WTC11 (cell line): ENCODE measurements around the gene CTAG1B.

Experiments used
- ELF4 ChIP-seq: sonication (generic); formaldehyde crosslinking; IDR thresholded peaks from 2 replicates; pipeline ENCODE4 v1.8.1; 2022; ENCODE audit warnings: low read depth, mild to moderate bottlenecking, moderate library complexity, missing genetic modification reagents
- EMX1 ChIP-seq: fragments of 250-450 bp; sonication (Bioruptor Pico); IDR thresholded peaks from 2 replicates; pipeline ENCODE4 v1.8.0; 2021; ENCODE audit warnings: mild to moderate bottlenecking
- NR1H2 ChIP-seq: sonication (generic); formaldehyde crosslinking; IDR thresholded peaks from 2 replicates; pipeline ENCODE4 v1.9.0; 2021; ENCODE audit warnings: mild to moderate bottlenecking, moderate library complexity, missing genetic modification reagents
- SP1 ChIP-seq: sonication (generic); formaldehyde crosslinking; conservative IDR thresholded peaks from 2 replicates; pipeline ENCODE4 v1.8.1; 2022; ENCODE audit warnings: missing genetic modification reagents
- TF ChIP-seq, protein P1 (sequence below): fragments of 200-600 bp; IDR thresholded peaks from 2 replicates; pipeline ENCODE4 v1.8.0; 2022; ENCODE audit warnings: antibody characterized with exemption
- TF ChIP-seq, protein P2 (sequence below): sonication (generic); formaldehyde crosslinking; IDR thresholded peaks from 2 replicates; pipeline ENCODE4 v1.8.1; 2022; ENCODE audit warnings: low read depth, missing genetic modification reagents, borderline replicate concordance
- TF ChIP-seq, protein P3 (sequence below): sonication (generic); formaldehyde crosslinking; IDR thresholded peaks from 2 replicates; pipeline ENCODE4 v1.8.0; 2022; ENCODE audit warnings: mild to moderate bottlenecking, missing genetic modification reagents
- TF ChIP-seq, protein P4 (sequence below): sonication (generic); formaldehyde crosslinking; IDR thresholded peaks from 2 replicates; pipeline ENCODE4 v1.8.1; 2023; ENCODE audit warnings: mild to moderate bottlenecking, missing genetic modification reagents, moderate library complexity

DNA sequence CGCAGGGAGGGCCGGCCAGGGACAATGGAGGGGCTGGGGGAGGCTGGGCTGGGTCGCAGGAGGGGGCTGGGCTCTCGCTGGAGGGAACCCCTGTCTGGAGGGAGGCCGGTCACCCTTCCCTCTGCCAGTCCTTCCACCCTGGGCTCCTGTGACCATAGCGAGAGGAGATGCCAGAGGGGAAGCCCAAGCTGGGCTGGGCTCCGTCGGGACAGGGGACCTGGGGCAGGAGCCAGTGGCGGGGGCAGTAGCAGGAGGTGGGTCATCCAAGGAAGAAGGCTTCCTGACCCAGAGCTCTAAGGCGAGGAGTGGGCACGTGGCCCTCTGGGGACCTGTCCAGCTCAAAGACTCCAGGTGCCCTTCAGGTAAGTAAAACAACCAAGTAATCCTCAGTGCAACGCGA, 16.9 kb downstream of the CTAG1B start:
- TF ChIP-seq, protein P1, sequence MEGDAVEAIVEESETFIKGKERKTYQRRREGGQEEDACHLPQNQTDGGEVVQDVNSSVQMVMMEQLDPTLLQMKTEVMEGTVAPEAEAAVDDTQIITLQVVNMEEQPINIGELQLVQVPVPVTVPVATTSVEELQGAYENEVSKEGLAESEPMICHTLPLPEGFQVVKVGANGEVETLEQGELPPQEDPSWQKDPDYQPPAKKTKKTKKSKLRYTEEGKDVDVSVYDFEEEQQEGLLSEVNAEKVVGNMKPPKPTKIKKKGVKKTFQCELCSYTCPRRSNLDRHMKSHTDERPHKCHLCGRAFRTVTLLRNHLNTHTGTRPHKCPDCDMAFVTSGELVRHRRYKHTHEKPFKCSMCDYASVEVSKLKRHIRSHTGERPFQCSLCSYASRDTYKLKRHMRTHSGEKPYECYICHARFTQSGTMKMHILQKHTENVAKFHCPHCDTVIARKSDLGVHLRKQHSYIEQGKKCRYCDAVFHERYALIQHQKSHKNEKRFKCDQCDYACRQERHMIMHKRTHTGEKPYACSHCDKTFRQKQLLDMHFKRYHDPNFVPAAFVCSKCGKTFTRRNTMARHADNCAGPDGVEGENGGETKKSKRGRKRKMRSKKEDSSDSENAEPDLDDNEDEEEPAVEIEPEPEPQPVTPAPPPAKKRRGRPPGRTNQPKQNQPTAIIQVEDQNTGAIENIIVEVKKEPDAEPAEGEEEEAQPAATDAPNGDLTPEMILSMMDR = no peak
- TF ChIP-seq, protein P2, sequence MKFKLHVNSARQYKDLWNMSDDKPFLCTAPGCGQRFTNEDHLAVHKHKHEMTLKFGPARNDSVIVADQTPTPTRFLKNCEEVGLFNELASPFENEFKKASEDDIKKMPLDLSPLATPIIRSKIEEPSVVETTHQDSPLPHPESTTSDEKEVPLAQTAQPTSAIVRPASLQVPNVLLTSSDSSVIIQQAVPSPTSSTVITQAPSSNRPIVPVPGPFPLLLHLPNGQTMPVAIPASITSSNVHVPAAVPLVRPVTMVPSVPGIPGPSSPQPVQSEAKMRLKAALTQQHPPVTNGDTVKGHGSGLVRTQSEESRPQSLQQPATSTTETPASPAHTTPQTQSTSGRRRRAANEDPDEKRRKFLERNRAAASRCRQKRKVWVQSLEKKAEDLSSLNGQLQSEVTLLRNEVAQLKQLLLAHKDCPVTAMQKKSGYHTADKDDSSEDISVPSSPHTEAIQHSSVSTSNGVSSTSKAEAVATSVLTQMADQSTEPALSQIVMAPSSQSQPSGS (CRISPR knock-in tag) = no peak
- no peak for TF ChIP-seq EMX1 (CRISPR knock-in tag)
- TF ChIP-seq ELF4 (CRISPR knock-in tag) = no peak
- TF ChIP-seq NR1H2 (CRISPR knock-in tag) = no peak
- no peak for TF ChIP-seq SP1
- TF ChIP-seq, protein P3, sequence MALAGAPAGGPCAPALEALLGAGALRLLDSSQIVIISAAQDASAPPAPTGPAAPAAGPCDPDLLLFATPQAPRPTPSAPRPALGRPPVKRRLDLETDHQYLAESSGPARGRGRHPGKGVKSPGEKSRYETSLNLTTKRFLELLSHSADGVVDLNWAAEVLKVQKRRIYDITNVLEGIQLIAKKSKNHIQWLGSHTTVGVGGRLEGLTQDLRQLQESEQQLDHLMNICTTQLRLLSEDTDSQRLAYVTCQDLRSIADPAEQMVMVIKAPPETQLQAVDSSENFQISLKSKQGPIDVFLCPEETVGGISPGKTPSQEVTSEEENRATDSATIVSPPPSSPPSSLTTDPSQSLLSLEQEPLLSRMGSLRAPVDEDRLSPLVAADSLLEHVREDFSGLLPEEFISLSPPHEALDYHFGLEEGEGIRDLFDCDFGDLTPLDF (CRISPR knock-in tag) = no peak
- TF ChIP-seq, protein P4, sequence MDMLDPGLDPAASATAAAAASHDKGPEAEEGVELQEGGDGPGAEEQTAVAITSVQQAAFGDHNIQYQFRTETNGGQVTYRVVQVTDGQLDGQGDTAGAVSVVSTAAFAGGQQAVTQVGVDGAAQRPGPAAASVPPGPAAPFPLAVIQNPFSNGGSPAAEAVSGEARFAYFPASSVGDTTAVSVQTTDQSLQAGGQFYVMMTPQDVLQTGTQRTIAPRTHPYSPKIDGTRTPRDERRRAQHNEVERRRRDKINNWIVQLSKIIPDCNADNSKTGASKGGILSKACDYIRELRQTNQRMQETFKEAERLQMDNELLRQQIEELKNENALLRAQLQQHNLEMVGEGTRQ = no peak
